T-helper 2 cell (primary cell): ENCODE results near the gene KDM8.

Experiments used
- DNase-seq, 5 experiments: peaks; one replicate each; pipeline versions ENCODE4 v3.0.0 to v3.0.0-alpha.2; 2012 to 2022

The KDM8 gene

DNA sequence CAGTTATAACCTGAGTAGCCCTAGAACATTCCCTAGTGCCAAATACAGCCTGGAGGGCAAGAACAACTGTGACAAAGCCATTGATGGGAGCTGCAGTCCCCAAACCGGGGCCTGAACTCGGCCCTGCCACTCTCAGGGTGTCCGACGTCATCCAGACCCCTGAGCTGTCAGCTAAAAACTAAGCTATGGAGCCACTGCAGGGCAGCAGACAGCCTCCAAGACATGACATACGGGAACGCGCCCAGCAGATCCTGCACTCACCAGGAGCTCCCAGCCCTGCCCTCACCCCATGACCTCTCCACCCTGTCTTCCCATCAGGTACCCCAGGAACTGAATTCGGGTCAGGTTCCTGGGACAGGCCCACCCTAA, 28.4 kb downstream of the KDM8 start:
- no peak for DNase-seq

DNA sequence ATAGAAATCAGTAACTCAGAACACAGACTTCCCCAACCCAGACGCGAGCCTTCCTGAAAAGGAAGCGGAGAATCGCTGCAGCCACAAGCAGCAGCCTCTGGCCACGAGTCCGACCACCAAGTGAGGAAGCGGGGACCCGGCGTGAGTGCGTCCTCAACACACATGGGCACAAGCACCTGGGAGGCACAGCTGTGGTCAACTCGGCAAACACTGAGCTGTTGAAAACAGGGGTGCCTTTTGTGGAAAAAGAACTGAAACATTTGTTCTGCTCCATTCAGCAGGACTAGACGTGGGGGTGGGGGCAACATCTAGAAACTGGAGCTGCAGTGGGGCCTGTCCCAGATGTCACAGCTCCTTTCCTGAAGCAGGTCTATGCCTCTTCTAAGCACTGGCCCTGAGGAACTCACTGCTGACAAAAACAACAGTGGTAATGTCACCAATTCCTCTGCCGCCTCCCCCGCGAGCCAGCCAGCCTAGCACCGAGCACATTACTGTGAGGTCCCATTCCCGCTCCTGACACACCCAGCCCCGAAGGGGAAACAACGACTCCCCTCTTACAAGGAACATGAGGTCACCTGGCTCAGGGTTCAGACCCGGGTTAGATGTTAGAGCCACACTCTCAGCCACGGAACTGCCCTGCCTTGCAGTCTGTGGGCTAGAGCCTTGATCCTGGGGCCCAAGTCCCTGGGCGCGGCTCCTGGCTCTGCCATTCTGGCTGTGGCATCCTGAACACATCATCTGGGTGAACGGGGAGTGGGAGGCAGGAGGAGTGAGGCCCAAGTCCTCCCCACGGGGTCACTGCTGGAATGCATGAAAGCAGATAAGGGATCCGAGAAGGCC, 29.0 kb downstream of the KDM8 start:
- no peak for DNase-seq

DNA sequence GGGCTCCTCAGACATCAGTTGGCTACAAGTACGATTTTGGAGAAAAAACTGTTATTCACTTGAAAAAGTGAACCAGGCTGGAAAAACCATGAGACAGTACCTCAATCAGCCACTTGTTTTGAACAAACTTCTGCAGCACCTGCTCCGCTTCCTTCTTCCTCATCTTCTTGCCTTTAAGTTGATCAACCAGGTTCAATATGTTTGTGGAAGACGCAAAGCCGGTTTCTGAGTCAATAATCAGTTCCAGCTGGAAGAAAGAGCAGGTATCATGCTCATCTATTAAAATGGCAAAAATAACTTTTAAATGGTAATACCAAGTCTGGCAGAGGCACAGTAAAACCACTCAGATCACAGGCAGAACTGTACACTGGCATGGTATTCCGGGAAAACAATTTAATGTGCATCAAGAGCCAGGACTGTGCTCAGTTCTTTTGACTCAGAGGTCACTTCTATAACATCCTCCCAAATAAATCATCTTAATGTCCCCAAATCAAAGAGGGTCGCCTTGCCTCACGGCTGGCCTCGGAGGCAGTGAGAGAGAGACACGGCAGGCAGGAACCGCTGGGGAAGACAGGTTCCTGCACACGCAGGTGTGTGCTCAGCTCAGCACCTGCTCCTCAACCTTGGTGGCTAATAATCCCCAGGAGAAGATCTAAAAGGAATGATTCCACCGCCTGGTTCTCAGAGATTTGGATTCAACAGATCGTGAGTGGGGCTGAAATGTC, 29.7 kb downstream of the KDM8 start:
- no peak for DNase-seq

DNA sequence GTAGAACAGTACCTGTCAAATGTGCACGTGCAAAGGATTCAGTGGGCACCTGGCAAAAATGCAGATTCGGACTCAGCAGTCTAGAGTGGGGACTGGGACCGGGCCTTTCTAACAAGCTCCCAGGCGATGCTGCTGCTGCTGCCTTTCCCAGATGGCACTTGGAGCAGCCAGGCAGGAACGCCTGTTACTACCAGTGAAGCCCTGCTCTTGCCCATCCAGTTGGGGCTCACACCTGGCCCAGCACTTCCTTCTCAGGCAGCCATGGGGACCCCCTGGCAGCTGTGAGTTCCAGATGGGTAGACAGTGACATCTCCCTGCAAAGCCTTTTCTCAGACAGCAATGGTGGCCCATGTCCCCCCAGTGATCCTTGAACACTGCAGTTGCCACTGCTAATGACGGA, 30.4 kb downstream of the KDM8 start:
- no peak for DNase-seq

DNA sequence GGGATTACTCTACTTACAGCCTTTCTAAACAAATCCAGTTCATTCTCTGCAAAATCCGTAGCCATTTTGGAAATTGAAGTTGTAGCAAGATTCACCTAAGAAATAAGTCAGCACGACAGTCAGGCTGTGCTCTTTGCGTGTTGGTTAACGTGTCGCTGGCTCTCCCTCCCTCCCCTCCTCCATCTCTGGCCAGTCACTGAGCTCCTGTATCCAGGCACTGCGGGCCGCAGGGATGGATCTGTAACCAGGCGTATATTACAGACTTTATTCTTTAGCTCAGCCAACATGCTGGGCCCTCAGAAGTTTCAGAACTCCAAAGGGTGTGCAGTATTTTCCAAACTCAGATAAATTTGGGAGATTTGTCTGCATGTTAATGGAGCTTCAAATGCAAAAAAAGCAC, 30.8 kb downstream of the KDM8 start:
- DNase-seq: no peak

DNA sequence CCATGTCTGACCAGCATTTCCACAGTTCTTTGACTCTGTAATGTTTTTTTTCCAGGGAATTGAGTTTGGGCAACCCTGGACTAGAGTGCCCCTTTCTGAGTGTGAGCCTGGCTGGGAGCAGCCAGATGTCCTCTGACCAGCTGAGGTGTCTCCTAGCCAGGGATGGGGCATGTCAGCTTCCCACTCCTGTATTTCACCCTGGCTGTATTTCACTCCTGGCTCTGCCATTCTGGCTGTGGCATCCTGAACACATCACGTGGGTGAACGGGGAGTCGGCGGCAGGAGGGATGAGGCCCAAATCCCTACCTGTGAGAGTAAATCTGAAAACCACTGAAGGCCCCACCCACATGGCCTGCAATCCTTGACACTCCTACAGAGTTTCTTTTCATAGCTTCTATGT, 31.3 kb downstream of the KDM8 start:
- DNase-seq: no peak

DNA sequence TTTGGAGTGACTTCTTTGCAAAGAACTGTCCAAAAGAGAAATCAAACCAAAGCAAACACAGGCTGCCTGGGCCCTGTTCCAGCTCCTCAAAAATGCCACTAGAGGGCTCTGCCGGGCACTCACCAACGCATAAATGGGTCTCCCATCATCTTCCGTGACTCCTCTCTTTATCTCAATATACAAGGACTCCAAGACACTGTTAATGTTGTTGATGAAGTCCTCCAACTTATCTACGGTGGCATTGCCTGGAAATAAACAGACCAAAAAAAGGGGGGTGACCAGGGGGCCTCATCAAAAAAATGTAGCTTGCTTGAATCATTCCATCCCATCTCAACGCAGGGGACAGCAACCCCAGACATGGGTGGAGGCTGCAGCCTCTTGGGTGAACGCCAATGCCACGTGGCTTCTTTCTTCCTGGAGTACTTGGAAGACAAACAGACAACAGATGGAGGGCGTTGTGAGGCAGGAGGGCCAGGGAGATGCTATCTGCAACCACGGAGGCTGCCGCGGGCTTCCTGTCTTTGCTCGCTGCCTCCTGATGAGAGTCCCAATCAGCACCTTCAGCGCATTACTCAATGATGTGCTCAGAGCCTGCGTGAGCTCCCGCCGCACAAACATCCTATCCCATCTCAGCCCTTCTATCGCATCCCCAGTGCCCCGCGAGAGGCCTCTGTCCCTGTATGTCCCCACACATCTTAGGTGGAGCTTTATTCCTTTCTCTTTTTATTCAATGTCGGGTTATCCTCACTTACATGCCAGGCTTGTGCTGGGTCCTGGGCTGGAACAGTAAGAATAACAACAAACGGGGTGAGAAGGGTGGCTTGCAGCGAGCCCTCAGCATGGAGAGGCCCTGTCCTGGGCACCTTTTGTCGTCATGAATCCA, 32.0 kb downstream of the KDM8 start:
- peak; percentile 67 to 99 (median 90) for DNase-seq

DNA sequence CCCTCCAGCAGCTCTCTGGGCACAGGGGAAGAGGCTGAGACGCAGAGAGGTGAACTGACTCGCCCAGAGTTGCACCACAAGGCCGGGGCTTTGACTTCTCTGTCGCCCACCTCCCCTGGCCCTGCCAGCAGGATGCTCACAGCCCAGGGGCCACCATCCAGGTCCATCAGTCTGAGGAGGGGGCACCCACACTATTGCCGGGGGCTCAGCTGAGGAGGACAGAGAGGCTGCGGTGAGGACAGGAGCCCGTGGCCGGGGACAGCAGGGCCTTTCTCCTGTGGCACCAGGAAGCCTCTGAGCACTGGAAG, 32.6 kb downstream of the KDM8 start:
- no peak for DNase-seq

DNA sequence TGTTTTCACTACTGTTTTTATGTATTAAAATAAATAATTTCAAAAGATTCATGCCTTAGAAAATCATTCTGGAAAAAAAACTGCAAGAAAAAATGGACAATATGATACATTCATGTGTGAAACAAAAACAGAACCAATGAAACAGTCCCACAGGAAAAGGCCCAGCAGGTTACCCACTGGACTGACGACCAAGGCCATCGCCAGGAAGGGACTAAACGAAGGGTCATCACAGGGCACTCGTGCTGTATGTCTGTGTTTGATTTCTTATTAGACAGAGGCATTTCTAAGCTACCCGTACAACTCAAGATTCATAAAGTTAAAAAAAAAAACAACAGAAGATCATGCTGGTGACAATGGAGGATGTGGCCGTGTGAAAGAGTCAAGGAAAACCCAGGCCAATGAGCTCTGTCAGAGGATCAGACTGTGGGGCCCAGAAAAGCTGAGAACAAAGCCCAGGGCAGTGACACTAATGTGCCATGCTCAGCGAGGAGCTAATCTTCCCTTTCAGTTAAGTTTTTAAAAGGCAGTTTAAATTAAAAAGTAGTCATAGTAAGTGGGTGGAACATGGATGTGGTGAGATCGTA, 33.4 kb downstream of the KDM8 start:
- DNase-seq: no peak

DNA sequence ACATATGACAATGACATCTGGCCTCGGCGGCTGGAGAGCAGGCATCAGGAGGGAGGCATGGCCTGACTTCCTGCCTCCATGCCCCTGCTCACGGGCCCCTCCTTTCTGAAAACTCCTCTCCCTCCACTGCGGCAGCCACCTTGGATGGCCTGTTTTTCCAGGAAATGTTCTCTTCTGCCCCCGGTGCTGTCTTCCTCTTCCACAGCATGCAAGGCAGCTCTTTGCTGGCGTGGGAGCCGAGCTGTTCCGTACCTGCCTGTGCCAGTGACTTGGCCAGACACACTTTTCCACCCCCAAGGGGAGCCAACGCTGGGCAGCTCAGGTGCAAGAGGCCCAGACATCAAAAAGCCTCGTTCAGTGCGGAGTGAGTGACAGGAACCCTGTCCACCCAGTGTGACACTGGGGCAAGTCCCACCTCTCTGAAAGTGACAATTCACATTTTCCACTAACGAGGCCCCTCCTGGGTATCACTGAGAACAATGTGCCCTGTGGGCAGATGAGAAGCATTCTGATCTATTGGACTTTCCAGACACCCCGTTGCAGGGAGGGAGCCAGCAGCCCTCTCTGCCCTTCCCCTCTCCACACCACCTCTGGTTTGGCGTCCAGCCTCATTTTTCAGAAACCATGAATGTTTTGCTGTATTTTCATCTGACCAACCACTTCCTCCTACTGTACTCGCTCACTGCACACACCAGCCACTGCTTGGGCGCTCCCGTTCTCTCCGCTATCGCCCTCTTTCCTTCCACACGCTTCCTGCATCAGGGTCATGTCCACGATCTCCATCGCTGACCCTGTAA, 34.1 kb downstream of the KDM8 start:
- DNase-seq: peak in 4 of 5 experiments; percentile 52 to 97 (median 72)

DNA sequence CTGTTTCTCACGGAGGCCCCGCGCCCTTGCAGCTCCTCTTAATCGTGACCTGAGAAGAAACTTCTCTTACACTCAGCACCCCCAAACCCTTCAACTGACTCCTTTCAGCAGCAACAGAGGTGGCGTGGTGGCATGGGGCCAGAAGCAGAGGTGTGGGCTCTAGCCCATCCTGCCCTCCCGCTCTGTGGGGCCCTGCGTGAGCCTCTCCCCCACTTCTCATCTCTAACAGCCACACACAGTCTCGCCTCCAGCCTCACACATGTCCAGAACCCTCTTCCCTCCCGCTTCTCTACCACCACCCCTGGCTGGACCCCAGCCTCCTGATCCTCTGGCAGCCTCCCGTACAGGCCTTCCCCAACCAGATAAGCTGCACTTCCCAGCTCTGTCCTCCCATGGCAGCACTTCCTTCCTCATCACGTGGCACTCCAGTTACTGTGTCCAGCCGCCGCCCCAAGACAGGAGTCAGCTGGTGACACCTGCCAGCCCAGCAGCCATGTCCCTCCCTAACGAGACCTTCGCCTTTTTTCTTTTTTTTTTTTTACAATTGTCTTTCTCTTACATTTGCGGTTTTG, 34.8 kb downstream of the KDM8 start:
- peak in 3 of 5 experiments; percentile 15 to 76 (median 34) for DNase-seq

DNA sequence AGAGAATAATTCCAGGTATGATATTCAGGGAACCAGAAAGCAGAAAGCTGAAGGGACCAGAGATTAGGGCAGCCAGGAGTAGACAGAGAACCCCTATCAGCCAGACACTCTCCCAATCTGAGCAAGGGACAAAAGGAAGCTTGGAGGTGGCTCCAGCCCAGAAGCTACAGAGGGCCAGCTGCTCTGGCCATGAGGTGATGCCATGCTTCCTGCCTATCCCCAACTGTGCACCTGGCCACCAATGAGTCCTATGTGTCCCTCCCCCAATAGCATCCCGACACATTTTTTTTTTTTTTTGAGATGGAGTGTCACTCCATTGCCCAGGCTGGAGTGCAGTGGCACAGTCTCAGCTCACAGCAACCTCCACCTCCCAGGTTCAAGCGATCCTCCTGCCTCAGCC, 35.3 kb downstream of the KDM8 start:
- no peak for DNase-seq

DNA sequence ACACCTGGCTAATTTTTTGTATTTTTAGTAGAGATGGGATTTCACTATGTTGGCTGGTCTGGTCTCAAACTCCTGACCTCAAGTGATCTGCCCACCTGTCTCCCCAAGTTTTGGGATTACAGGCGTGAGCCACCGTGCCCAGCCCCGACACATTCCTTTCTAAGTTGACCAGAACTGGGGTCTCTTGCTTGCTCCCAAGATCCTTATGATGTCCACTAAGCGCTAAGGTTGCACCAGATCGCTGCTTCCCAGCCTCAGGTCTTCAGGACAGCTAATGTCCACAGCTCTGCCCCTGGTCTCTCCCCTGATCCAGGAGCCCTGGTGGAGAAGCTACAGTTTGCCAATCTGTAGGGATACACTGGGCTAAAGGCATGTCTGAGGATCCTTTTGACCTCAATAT, 35.7 kb downstream of the KDM8 start:
- DNase-seq: no peak

DNA sequence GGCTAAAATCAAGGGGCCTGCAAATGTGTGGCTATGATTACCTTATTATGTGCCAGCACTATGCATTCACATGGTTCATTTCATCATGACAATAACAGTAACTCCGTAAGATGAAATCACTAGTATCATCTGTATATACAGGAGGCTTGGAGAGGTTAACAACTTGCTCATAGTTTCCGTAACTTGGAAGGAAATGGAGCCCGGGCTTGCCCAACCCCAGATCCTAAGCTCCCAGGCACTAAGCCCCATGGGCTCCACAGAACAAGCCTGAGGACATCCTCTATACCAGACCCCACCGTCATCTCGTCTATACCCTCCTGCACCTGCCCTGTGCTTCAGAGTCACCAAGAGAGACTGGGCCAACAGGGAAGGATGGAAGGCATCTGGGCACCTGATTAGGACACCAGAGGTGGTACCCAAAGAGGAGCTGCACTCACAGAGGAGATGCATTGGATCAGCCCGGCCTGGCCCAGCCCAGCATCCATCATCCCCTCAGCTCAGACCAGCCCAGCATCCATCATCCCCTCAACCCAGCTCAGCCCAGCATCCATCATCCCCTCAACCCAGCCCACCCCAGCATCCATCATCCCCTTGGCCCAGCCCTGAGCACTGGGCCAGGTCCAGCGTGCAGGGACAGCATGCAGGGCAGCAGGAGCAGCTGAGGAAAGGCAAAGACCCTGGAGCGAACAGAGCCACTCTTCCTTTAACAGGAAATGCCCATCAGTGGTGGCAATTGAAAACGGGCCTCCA, 36.8 kb downstream of the KDM8 start:
- DNase-seq: no peak

DNA sequence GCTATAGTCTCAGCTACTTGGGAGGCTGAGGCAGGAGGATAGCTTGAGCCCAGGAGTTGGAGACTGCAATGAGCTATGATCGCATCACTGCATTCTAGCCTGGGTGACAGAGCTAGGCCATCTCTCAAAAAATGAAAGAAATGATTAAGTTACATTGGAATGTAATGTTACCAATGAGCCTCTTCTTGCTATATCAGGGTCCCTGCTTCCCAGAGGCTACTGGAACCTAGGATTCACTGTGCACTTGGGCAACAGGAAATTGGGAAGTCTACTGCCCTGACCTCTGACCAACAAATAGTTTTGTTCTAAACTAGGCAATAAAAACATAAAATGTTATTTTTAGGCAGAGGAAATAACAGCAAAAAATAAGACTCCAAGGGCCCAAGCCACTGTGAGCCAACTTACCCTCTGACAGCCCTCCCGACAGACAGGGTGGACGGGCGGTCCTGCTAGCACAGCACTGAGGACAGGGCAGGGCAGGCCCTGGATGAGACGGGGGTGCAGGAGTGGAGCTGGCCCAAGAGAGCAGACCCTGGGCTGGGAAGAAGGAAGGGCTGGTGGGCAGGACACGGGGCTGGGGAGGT, 37.7 kb downstream of the KDM8 start:
- no peak for DNase-seq

DNA sequence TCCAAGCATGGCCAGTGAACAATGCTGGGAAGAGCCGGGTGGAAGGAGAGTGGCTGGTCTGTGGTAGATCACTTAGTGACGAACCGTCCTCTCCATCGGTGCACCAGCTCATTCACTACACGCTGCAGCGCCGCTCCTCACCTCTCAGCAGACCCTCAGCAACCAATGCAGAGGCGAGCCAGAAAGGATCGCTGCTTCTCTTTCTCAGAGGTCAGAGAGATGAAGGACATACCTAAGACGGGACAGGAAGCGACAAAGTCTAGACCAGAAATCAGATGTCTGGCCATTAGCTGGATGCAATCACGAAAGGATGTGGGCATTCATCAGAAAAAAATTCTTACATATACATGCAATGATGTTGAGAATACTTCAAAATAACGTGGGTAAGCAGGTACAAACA, 38.3 kb downstream of the KDM8 start:
- no peak for DNase-seq

DNA sequence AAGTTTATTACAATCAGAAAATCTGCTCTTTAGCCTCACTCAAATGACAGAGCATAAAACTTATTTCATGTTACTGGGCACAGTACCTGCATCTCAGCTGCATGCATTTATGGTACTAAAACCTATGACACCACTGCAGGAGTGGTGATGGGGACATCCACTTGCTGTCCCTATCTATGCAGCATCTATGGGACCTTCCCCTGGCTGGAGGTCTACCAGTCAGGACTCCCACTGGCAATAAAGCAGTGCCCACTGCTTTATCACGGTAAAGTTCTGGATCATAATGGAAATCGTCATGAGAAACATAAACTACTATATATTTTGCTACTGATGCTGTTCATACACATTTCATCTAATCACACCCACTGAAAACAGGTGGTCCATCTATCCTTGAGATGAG, 39.1 kb downstream of the KDM8 start:
- DNase-seq: no peak

DNA sequence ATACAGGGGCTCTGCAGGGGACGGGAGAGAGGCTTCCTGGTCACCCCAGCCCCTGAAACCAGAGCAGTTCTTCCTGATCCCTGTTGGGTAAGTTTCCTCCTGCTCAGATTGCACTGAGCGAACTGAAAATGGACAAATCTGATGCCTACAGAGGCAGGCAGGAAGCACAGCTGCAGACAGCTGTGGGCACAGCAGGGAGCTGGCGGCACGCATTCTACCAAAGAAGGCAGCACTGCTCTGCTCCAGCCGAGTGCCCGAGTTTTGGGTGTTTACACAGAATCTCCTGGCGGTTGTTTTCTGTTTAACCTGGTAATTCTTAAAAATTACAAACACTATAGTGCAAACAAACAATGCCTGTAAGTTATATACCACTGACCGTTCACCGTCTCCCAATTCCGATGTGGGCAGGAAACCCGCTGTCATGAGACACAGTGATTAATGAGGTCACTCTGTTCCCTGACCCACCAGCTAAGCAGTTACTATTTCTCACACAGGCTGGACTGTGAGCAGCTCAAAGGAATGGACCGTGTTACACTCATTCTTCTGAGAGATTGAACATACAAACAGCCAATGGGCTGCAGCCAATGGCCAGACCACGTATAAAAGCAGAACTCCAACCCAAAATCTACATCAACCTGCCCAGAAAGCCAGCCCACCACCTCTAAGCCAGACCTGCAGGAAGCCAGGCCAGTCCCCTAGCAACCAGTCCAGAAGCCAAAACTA, 39.7 kb downstream of the KDM8 start:
- peak in 1 of 5 experiments; percentile 80 for DNase-seq

DNA sequence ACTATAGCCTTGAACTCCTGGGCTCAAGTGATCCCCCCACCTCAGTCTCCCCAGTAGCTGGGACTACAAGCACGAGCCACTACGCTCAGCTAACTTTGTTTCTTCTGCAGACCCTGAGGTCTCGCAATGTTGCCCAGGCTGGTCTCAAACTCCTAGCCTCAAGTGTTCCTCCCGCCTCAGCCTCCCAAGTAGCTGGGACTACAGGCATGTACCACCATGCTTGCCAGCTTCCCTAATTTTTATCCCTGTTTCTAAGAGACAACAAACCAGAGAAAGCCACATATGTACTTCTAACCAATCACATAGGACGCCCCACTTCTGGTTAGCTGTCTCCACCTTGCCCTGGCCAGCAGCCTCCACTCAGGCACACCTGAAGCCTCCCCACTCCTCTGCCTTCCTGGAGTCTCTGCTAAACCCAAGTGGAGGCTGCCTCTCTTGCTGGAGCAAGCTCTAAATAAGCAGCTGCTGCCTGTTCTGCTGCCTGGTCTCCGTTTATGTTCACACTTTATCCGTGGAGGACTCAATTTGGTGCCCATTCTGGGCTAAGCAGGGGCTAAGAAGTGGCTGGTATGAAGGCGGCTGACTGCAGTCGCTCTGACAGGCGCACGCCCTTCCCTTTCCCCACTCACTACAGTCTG, 40.5 kb downstream of the KDM8 start:
- no peak for DNase-seq

DNA sequence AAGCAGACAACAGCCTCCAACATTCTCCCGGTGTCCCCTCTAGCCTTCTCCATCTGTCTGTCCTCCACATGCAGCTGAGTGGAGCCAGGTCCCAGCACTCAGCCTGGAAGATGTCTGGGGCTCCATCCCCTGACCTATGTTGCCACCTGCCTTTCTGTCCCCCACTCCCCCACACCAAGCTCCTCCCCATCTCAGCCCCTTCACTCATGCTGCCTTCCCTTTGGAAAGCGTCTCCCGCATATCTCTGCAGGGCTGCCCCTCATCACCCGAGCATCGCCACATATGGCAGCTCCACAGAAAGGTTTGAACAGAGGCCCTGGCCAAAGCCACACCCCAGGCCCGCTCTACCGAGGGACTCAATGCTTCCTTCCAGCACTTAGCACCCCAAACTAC, 41.0 kb downstream of the KDM8 start:
- no peak for DNase-seq
